WTC11 (cell line): ENCODE data around the gene NUMA1. TPM values are rescaled to one million over a fixed set of nuclear protein-coding genes. Genes with fewer than 3 reads are reported as not detected.

Experiments used
- ATAC-seq: fragments of 200-7000 bp; cut with Tn5 transposase; 2 replicates; pipeline ENCODE4 v1.10.0; 2021; ENCODE audit warnings: mild to moderate bottlenecking, moderate library complexity
- CTCF ChIA-PET: fragments of 300-600 bp; sonication (Branson Sonifier 250); formaldehyde crosslinking; loops from one replicate; lab custom pipeline; 2021; ENCODE audit warnings: antibody characterized with exemption; lab: Charles Lee
- POLR2A ChIA-PET: fragments of 350-600 bp; sonication (Branson Sonifier 250); formaldehyde crosslinking; loops from one replicate; lab custom pipeline; 2021; ENCODE audit warnings: antibody characterized with exemption; lab: Charles Lee
- DNase-seq: peaks from one replicate; pipeline ENCODE4 v3.0.0; 2021; ENCODE audit warnings: low spot score
- H3K27ac Mint-ChIP-seq: 2 replicates; pipeline ENCODE4 v1.8.0; 2021; ENCODE audit warnings: mixed read lengths
- H3K27me3 Mint-ChIP-seq: 2 replicates; pipeline ENCODE4 v1.8.0; 2021; ENCODE audit warnings: low read depth, mild to moderate bottlenecking, moderate library complexity, mixed read lengths
- H3K36me3 Mint-ChIP-seq: 2 replicates; pipeline ENCODE4 v1.8.0; 2021; ENCODE audit warnings: mixed read lengths
- H3K4me1 Mint-ChIP-seq: 2 replicates; pipeline ENCODE4 v1.8.0; 2022; ENCODE audit warnings: mixed read lengths
- H3K4me3 Mint-ChIP-seq: 2 replicates; pipeline ENCODE4 v1.8.0; 2021; ENCODE audit warnings: mild to moderate bottlenecking, moderate library complexity, mixed read lengths
- H3K9me3 Mint-ChIP-seq: 2 replicates; pipeline ENCODE4 v1.8.0; 2021; ENCODE audit warnings: mixed read lengths
- GRHL2 ChIP-seq: fragments of 250-450 bp; sonication (Bioruptor Pico); IDR thresholded peaks from 2 replicates; pipeline ENCODE4 v1.8.0; 2022; ENCODE audit warnings: mild to moderate bottlenecking, moderate library complexity; ENCODE audit not compliant: insufficient replicate concordance, severe bottlenecking
- GTF2I ChIP-seq: fragments of 250-450 bp; sonication (Bioruptor Pico); conservative IDR thresholded peaks from 2 replicates; pipeline ENCODE4 v1.4.0; 2021; ENCODE audit warnings: mild to moderate bottlenecking
- HMGA2 ChIP-seq: fragments of 250-450 bp; sonication (Bioruptor Pico); IDR thresholded peaks from 2 replicates; pipeline ENCODE4 v1.4.0; 2021; ENCODE audit warnings: mild to moderate bottlenecking, moderate library complexity
- KAT7 ChIP-seq: sonication (generic); formaldehyde crosslinking; IDR thresholded peaks from 2 replicates; pipeline ENCODE4 v1.8.1; 2023; ENCODE audit warnings: missing genetic modification reagents, mild to moderate bottlenecking, borderline replicate concordance
- NFATC4 ChIP-seq: fragments of 250-450 bp; sonication (Bioruptor Pico); IDR thresholded peaks from 2 replicates; pipeline ENCODE4 v1.9.0; 2021; ENCODE audit warnings: mild to moderate bottlenecking
- NR1H2 ChIP-seq: sonication (generic); formaldehyde crosslinking; IDR thresholded peaks from 2 replicates; pipeline ENCODE4 v1.9.0; 2021; ENCODE audit warnings: mild to moderate bottlenecking, moderate library complexity, missing genetic modification reagents
- ZNF219 ChIP-seq: sonication (generic); formaldehyde crosslinking; IDR thresholded peaks from 2 replicates; pipeline ENCODE4 v1.8.0; 2023; ENCODE audit warnings: missing genetic modification reagents, mild to moderate bottlenecking, borderline replicate concordance
- ZNF396 ChIP-seq: fragments of 250-450 bp; sonication (Bioruptor Pico); IDR thresholded peaks from 2 replicates; pipeline ENCODE4 v1.8.0; 2021; ENCODE audit warnings: mild to moderate bottlenecking, moderate library complexity, borderline replicate concordance
- total RNA-seq: library from RNA; stranded (reverse); gene quantifications from 3 replicates; pipeline ENCODE4 v1.2.3, GENCODE V29; 2021
- TF ChIP-seq, protein P1 (sequence below): sonication (generic); formaldehyde crosslinking; IDR thresholded peaks from 2 replicates; pipeline ENCODE4 v1.8.1; 2022; ENCODE audit warnings: missing genetic modification reagents, borderline replicate concordance
- TF ChIP-seq, protein P2 (sequence below): sonication (generic); formaldehyde crosslinking; IDR thresholded peaks from 2 replicates; pipeline ENCODE4 v1.8.0; 2022; ENCODE audit warnings: mild to moderate bottlenecking, missing genetic modification reagents
- TF ChIP-seq, protein P3 (sequence below): sonication (generic); formaldehyde crosslinking; IDR thresholded peaks from 2 replicates; pipeline ENCODE4 v1.8.1; 2022; ENCODE audit warnings: mild to moderate bottlenecking, moderate library complexity, missing genetic modification reagents
- TF ChIP-seq, protein P4 (sequence below): sonication (generic); formaldehyde crosslinking; IDR thresholded peaks from 2 replicates; pipeline ENCODE4 v1.8.1; 2023; ENCODE audit warnings: mild to moderate bottlenecking, missing genetic modification reagents, moderate library complexity
- TF ChIP-seq, protein P5 (sequence below): sonication (generic); formaldehyde crosslinking; IDR thresholded peaks from 2 replicates; pipeline ENCODE4 v1.8.0; 2022; ENCODE audit warnings: mild to moderate bottlenecking, missing genetic modification reagents
- TF ChIP-seq, protein P6 (sequence below): sonication (generic); formaldehyde crosslinking; IDR thresholded peaks from 2 replicates; pipeline ENCODE4 v1.8.0; 2023; ENCODE audit warnings: missing genetic modification reagents, mild to moderate bottlenecking, borderline replicate concordance

Gene NUMA1
- total RNA-seq, 1 experiment from 2014 or later = 147 TPM

DNA sequence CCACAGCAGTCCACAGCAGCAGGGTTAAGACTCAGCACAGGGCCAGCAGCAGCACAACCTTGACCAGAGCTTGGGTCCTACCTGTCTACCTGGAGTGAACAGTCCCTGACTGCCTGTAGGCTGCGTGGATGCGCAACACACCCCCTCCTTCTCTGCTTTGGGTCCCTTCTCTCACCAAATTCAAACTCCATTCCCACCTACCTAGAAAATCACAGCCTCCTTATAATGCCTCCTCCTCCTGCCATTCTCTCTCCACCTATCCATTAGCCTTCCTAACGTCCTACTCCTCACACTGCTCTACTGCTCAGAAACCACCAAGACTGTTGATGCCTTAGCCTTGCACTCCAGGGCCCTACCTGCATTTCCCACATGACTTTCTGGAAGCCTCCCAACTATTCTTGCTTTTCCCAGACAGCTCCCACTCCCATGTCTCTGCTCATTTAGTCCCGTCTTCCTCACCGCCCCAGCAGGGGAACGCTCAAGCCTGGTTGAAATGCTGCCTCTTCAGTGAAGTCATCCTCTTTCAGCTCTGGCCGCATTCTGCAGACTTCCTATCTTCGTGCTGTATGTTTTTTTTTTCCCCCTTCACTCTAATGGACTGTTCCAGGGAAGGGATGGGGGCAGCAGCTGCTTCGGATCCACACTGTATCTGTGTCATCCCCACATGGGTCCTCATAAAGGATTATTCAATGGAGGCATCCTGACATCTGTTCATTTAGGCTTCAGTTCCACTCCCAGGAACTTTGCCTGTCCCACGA, 78.3 kb downstream of the NUMA1 start:
- POLR2A ChIA-PET = no interaction called here

DNA sequence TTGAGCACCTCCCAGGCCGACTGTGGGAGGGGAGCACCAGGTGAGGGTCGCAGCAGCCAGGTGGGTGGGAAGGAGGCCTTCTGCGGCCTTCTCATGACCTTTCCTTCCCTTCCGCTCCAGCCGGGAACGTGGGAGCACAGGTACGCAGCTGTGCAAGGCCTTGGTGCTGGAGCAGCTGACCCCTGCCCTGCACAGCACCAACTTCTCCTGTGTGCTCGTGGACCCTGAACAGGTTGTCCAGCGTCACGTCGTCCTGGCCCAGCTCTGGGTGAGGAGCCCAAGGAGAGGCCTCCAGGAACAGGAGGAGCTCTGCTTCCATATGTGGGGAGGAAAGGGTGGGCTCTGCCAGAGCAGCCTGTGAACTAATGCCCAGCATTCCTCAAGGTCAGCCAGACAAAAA, 79.1 kb downstream of the NUMA1 start:
- no peak overlapping the region for H3K27ac Mint-ChIP-seq
- POLR2A ChIA-PET = no interaction called here
- no peak overlapping the region for H3K4me3 Mint-ChIP-seq
- H3K27me3 Mint-ChIP-seq = no peaks in the 10 kb centered on the region
- no peak for ATAC-seq
- no peaks in the 10 kb centered on the region for H3K4me1 Mint-ChIP-seq
- CTCF ChIA-PET = interaction anchor here (1.3 to 2.4 kb wide), 2 partner anchors 24 kb away, joined by 5 to 7 read pairs; no protein-coding TSS in a partner anchor
- H3K36me3 Mint-ChIP-seq = peaks cover 51% of the 10 kb centered on the region
- TF ChIP-seq, protein P1, sequence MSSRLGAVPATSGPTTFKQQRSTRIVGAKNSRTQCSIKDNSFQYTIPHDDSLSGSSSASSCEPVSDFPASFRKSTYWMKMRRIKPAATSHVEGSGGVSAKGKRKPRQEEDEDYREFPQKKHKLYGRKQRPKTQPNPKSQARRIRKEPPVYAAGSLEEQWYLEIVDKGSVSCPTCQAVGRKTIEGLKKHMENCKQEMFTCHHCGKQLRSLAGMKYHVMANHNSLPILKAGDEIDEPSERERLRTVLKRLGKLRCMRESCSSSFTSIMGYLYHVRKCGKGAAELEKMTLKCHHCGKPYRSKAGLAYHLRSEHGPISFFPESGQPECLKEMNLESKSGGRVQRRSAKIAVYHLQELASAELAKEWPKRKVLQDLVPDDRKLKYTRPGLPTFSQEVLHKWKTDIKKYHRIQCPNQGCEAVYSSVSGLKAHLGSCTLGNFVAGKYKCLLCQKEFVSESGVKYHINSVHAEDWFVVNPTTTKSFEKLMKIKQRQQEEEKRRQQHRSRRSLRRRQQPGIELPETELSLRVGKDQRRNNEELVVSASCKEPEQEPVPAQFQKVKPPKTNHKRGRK (CRISPR knock-in tag) = no peak
- TF ChIP-seq, protein P2, sequence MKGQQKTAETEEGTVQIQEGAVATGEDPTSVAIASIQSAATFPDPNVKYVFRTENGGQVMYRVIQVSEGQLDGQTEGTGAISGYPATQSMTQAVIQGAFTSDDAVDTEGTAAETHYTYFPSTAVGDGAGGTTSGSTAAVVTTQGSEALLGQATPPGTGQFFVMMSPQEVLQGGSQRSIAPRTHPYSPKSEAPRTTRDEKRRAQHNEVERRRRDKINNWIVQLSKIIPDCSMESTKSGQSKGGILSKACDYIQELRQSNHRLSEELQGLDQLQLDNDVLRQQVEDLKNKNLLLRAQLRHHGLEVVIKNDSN (CRISPR knock-in tag) = no peak
- TF ChIP-seq NFATC4 (CRISPR knock-in tag) (0 out of 2 replicates have a peak, but pooled peaks have one; percentile 9), GTF2I (CRISPR knock-in tag) (no peak)
- DNase-seq = no peak
- no peaks in the 10 kb centered on the region for H3K9me3 Mint-ChIP-seq

More for the DNA sequence above, 78.3 kb downstream of the NUMA1 start:
- TF ChIP-seq HMGA2 (no peak), GRHL2 (CRISPR knock-in tag) (no peak), ZNF219 (CRISPR knock-in tag) (no peak), ZNF396 (CRISPR knock-in tag) (no peak), KAT7 (no peak), NR1H2 (CRISPR knock-in tag) (no peak)
- TF ChIP-seq, protein P3, sequence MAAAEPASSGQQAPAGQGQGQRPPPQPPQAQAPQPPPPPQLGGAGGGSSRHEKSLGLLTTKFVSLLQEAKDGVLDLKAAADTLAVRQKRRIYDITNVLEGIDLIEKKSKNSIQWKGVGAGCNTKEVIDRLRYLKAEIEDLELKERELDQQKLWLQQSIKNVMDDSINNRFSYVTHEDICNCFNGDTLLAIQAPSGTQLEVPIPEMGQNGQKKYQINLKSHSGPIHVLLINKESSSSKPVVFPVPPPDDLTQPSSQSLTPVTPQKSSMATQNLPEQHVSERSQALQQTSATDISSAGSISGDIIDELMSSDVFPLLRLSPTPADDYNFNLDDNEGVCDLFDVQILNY = no peak
- TF ChIP-seq, protein P4, sequence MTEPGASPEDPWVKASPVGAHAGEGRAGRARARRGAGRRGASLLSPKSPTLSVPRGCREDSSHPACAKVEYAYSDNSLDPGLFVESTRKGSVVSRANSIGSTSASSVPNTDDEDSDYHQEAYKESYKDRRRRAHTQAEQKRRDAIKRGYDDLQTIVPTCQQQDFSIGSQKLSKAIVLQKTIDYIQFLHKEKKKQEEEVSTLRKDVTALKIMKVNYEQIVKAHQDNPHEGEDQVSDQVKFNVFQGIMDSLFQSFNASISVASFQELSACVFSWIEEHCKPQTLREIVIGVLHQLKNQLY (CRISPR knock-in tag) = no peak
- TF ChIP-seq, protein P5, sequence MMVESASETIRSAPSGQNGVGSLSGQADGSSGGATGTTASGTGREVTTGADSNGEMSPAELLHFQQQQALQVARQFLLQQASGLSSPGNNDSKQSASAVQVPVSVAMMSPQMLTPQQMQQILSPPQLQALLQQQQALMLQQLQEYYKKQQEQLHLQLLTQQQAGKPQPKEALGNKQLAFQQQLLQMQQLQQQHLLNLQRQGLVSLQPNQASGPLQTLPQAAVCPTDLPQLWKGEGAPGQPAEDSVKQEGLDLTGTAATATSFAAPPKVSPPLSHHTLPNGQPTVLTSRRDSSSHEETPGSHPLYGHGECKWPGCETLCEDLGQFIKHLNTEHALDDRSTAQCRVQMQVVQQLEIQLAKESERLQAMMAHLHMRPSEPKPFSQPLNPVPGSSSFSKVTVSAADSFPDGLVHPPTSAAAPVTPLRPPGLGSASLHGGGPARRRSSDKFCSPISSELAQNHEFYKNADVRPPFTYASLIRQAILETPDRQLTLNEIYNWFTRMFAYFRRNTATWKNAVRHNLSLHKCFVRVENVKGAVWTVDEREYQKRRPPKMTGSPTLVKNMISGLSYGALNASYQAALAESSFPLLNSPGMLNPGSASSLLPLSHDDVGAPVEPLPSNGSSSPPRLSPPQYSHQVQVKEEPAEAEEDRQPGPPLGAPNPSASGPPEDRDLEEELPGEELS (CRISPR knock-in tag) = no peak
- TF ChIP-seq, protein P6, sequence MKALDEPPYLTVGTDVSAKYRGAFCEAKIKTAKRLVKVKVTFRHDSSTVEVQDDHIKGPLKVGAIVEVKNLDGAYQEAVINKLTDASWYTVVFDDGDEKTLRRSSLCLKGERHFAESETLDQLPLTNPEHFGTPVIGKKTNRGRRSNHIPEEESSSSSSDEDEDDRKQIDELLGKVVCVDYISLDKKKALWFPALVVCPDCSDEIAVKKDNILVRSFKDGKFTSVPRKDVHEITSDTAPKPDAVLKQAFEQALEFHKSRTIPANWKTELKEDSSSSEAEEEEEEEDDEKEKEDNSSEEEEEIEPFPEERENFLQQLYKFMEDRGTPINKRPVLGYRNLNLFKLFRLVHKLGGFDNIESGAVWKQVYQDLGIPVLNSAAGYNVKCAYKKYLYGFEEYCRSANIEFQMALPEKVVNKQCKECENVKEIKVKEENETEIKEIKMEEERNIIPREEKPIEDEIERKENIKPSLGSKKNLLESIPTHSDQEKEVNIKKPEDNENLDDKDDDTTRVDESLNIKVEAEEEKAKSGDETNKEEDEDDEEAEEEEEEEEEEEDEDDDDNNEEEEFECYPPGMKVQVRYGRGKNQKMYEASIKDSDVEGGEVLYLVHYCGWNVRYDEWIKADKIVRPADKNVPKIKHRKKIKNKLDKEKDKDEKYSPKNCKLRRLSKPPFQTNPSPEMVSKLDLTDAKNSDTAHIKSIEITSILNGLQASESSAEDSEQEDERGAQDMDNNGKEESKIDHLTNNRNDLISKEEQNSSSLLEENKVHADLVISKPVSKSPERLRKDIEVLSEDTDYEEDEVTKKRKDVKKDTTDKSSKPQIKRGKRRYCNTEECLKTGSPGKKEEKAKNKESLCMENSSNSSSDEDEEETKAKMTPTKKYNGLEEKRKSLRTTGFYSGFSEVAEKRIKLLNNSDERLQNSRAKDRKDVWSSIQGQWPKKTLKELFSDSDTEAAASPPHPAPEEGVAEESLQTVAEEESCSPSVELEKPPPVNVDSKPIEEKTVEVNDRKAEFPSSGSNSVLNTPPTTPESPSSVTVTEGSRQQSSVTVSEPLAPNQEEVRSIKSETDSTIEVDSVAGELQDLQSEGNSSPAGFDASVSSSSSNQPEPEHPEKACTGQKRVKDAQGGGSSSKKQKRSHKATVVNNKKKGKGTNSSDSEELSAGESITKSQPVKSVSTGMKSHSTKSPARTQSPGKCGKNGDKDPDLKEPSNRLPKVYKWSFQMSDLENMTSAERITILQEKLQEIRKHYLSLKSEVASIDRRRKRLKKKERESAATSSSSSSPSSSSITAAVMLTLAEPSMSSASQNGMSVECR (CRISPR knock-in tag) = no peak
- Mint-ChIP-seq H3K27ac (0 out of 2 replicates have a peak overlapping the region, but pooled peaks have one; percentile 0), H3K9me3 (no peaks in the 10 kb centered on the region), H3K4me3 (no peak overlapping the region), H3K27me3 (no peaks in the 10 kb centered on the region), H3K4me1 (no peaks in the 10 kb centered on the region), H3K36me3 (peaks cover 55% of the 10 kb centered on the region)
- DNase-seq (no peak), ATAC-seq (no peak)
- CTCF ChIA-PET = interaction anchor here (1.3 kb wide), 1 partner anchor 23 kb away, joined by 5 read pairs; no protein-coding TSS in a partner anchor
